HG03103 (cell line): ENCODE measurements around the gene EDARADD.

Experiments
- ATAC-seq: cut with Tn5 transposase; IDR thresholded peaks from one replicate; pipeline ENCODE4 v1.9.1; 2021; ENCODE audit warnings: low read depth; ENCODE audit not compliant: unreplicated experiment

EDARADD gene

GRCh38 chr1:236509647-236510401, 115.7 kb downstream of the EDARADD start:
- ATAC-seq = no peak

DNA sequence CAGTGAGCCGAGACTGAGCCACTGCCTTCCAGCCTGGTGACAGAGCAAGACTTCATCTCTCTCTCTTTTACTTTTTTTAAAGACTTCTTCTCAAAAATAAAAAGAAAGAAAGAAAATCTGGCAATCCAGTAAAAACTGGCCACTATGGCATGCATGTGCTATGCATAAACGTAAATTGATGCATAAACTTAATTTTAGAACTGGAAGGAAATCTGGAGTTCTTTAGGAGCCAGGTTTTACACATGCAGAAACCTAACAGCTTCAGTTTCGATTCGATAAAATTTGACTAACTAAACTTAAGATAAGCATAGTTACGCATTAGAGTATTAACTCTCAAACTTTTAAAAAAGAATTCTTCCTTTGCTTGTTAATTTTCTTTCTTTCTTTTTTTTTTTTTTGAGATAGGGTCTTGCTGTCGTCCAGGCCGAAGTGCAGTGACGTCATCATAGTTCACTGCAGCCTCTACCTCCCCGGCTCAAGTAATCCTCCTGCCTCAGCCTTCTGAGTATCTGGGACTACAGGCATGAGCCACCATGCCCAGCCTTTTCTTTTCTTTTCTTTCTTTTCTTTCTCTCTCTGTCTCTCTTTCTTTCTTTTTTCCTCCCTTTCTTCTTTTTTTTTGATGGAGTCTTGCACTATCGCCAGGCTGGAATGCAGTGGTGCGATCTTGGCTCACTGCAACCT, 117.8 kb downstream of the EDARADD start:
- ATAC-seq = no peak

DNA sequence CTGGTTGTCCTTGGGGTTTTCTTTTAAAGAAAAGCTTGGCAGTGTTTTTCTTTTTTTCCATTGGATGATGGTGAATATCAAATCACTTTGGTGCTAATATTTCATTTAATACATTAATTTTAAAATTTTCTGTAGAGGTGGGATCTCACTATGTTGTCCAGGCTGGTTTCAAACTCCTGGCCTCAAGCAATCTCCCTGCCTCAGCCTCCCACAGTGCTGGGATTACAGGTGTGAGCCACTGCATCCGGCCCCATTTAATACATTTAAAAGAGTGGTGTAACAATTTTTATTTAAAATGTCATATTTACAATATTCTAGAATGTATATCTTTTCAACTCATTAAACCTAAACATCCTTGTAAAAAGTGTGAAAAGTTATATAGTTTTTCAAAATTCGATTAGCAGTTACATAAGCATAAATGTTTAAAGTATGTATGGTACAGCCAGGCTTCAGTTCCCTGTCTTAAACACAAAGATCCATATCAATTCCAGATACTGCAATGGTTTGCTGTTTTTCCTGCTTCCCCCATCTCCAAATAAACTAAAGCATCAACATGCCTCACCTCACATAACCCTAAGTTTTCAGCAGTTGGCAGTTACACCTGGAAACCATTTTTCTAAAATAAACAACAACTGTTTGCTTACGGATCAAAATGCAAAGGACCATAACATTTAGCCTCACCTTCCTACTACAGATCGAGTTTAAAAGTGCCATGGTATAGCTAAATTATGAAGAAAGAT, 120.8 kb downstream of the EDARADD start:
- ATAC-seq = no peak

DNA sequence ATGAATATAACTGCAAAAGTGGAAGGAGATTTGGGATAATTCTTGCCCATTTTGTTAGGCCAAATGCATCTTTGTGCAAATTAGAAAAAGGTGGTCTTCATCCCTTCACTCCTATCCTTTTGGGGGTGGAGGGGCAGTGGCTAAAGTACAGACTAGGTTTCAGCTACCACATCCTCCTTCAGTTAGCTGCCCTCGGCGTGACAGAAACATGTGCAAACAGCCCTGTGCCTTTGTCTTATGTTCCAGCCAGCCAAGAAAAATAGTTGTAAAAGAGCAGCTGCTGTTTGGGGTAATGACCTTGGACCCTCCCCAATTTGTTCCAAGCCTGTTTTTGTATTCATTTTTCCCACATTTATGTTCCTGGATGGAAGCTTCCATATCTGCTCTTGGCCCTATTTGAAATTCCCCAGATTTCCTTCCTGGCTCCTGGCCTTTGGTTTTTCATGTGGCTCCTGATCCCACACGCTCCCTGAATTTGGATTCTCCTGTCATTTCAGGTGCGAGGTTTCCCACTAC, 121.4 kb downstream of the EDARADD start:
- ATAC-seq = no peak

DNA sequence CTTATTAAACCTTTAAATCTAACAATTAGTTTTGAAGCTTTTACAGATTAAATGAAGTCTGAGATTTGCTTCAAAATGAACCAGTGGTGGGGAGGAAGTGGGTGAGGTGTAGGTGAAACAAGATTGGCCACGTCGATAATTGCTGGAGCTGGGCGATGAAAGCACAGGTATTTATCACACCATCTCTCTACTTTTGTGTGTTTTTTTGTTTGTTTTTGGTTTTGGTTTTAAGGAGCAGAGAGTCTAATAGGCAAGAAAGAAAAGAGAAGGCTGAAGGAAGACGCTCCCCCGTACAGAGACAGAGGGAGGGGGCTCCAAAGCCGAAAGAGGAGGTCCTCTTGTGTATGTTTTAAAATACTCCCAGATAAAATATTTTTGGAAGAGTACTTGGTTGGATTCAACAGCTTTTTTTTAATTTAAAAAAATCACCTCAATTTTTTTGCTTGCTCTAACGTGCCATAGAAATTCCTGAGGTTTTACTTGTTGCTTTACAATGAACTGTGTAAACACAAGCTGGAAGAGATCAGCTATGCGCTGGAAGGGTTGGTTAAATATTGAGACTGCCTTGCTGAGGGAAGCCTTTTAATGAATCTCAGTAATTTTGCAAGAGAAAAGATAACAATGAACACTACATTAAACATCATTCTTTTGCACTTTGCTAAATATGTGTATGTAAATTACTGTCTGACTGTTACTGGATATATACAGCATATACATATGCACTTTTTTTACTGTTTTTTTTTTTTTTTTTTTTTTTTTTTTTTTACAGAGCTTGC, 123.0 kb downstream of the EDARADD start:
- ATAC-seq = no peak

- ATAC-seq = no peak
Observed at GRCh38 chr1:236518322-236518721, 124.2 kb downstream of the EDARADD start.

DNA sequence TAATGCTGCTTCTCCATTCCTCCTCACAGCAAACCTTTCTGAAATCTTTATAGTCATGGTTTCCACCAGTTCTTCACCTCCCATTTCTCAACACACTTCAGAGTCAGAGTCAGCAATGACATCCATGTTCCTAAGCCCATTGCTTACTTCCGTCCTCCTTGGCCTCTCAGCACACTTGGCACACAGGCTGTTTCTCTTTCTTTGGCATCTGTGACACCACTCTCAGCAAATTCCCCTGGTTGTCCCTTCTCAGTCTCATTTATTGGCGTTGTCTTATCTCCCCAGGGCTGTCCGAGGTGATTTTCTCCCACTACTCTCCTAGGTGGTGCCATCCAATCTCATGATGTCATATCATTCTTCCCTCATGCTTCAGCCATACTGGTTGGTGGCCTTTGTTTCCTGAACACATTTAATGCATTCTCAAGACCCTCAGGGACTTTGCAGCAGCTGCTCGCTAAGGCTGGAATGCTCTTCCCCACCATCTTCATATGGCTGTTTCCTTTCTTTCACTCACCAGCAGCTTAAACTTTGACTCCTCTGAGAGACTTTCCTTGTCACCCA, 126.4 kb downstream of the EDARADD start:
- no peak for ATAC-seq

DNA sequence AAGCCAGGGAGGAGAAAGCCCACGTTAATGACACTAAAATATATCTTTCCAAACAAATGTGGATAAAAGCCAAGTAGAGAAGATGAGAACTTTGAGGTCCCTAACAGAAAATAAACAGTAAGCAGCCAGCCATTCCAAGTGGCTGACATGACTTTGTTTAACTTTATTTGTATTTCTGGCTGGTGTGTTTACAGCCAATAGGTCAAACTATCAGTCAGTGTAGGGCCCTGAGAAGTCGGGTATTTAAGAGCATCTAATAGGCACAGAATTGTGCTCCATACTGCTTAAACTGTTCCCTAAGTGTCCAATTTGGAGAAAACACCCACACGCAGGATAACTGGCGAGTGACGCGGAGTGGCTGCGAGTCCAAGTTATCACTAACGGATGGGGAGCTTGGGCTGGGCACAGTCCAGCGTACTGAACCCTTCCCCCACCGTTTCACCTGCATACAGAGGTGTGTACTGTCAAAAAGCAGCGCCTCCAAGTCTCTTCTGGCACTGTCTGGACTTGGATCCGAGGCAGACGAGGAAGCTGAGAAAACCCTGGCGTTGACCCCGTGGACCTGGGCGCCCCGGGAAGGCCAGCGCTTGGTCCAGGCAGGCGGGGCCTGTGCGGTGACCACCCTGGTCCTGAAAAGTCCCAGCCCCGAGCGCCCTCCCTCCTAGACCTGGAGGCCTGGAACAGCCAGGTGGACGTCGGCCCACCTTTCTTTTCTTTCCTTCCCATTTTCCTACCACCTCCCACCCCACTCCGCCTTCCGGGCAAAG, 129.0 kb downstream of the EDARADD start:
- no peak for ATAC-seq

GRCh38 chr1:236523704-236524141, 129.6 kb downstream of the EDARADD start, which contains the start of gene LGALS8:
Gene LGALS8 (plus strand): TSS chr1:236523982. CDS start chr1:236526071, 2,089 bp downstream.
- peak; percentile 70 for ATAC-seq

DNA sequence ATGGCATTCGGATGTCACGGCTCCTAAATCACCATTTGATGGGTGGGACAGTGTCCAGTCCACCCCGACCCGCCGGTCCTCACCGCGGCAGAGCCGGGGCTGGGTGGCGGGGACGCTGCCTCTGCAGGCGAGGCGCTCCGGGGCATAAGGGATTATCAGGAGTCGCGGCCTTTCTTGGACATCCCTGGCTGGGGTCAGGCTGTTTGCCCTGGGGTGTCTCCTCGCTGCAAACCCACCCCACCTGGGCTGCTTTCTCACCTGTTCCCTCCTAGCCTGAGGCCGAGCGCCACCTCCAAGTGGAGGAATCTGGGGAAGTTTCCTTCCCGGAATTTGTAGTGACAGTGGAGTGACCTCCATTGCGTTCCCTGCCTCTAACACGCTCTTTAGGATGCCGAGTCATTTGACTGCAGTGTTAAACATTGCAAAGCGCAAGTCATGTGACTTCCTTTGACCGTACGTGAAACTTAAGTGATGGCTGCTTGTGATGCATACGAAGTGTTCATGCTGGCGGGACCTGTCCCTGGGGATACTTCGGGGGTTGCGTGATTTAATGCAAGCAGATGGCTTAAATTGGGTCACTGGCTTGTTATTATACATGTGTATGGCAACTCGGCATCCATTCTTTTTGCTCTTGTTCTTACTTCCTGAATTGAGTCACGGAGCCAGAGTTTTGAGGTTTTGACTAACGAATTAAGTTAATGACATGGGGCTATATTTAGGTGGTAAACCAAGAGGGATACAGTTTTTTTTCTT, 130.2 kb downstream of the EDARADD start:
- ATAC-seq = peak; percentile 80

- peak; percentile 1 for ATAC-seq
Observed at GRCh38 chr1:236524895-236525184, 130.8 kb downstream of the EDARADD start.

GRCh38 chr1:236526079-236526478, 132.0 kb downstream of the EDARADD start:
- no peak for ATAC-seq

DNA sequence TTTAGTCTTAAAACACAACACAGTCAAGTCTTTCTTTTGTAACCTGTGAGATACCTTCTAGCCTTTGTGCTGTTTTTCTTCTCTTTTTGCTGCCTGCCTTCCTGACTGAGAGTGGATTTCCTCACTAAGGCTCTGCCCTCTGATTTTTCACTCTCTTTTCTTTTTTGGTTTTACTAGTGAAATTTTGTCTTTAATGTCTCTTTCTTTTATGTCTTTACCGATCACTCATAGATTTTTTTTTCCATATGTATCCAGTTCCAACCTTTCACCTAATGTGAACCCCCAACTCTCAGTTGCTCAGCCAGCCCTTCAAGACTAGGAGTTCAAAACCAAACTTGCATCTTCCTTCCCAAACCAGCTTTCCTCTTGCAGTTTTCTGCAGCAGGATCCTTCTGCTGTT, 136.2 kb downstream of the EDARADD start:
- ATAC-seq = no peak

DNA sequence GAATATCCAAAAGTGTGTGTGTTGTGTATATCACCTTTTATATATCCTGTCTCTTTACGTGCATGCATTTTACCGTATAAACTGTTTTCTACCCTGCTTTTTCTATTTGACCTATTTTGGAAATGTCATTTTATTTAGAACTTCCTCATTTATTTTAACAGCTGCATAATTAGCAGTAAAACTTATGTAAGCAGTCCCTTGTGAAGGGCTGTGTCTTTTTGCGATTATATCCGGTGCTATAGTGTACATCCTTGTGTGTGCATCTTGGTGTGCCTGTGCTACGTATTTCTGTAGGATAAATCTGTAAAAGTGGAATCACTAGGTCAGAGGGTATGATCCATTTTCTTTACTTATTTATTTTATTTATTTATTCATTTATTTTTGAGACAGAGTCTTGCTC, 136.9 kb downstream of the EDARADD start:
- no peak for ATAC-seq

- no peak for ATAC-seq
Observed at GRCh38 chr1:236532850-236533249, 138.8 kb downstream of the EDARADD start.

DNA sequence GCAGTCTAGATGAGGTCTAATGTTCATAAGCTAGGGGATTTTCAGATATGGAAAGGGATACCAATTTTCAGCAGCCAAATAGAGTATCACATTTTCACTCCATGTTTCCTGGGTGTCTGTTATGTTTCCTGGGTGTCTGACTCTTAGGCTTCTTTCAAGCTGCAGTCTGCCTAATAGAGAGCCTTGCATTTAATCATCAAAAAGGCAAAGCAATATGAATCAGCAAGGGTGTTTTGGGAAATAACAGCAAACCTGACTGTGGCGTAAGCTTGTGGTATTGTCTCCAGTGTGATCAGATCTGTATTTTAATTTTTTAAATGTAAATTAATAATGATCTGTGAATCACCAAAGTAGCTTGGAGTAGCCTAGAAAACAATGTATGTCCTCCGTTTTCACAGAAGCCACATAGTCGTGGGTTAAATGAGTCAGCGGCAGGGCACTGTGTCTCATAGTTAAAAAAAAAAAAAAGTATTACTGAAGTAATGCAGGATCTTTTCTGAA, 140.1 kb downstream of the EDARADD start:
- no peak for ATAC-seq
